ENCODE measurements around the gene KPNA6. TPM values are rescaled to one million over a fixed set of nuclear protein-coding genes. Genes with fewer than 3 reads are reported as not detected.
A peak's percentile ranks its signal among the peaks of the same experiment; 100 is the strongest.

KPNA6 gene
- polyA plus RNA-seq, 1 donor from 2014 or later: 17.3 TPM

DNA sequence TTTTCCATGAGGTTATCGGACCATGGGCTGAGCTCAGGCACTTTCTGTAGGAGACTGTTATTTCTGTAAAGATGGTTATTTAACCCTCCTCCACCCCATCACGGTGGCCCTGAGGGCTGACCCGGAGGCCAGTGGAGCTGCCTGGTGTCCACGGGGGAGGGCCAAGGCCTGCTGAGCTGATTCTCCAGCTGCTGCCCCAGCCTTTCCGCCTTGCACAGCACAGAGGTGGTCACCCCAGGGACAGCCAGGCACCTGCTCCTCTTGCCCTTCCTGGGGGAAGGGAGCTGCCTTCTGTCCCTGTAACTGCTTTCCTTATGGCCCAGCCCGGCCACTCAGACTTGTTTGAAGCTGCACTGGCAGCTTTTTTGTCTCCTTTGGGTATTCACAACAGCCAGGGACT lies 90.0 kb downstream of the KPNA6 start:
- no peak for TF ChIP-seq EZH2 (IDR thresholded peaks at IDR 0.05; ENCODE audit: borderline replicate concordance, insufficient read depth, low read length, poor library complexity, severe bottlenecking)
- TF ChIP-seq, protein P1, sequence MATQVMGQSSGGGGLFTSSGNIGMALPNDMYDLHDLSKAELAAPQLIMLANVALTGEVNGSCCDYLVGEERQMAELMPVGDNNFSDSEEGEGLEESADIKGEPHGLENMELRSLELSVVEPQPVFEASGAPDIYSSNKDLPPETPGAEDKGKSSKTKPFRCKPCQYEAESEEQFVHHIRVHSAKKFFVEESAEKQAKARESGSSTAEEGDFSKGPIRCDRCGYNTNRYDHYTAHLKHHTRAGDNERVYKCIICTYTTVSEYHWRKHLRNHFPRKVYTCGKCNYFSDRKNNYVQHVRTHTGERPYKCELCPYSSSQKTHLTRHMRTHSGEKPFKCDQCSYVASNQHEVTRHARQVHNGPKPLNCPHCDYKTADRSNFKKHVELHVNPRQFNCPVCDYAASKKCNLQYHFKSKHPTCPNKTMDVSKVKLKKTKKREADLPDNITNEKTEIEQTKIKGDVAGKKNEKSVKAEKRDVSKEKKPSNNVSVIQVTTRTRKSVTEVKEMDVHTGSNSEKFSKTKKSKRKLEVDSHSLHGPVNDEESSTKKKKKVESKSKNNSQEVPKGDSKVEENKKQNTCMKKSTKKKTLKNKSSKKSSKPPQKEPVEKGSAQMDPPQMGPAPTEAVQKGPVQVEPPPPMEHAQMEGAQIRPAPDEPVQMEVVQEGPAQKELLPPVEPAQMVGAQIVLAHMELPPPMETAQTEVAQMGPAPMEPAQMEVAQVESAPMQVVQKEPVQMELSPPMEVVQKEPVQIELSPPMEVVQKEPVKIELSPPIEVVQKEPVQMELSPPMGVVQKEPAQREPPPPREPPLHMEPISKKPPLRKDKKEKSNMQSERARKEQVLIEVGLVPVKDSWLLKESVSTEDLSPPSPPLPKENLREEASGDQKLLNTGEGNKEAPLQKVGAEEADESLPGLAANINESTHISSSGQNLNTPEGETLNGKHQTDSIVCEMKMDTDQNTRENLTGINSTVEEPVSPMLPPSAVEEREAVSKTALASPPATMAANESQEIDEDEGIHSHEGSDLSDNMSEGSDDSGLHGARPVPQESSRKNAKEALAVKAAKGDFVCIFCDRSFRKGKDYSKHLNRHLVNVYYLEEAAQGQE (IDR thresholded peaks at IDR 0.05; ENCODE audit: borderline replicate concordance): no peak
- TF ChIP-seq EP300 (conservative IDR thresholded peaks at IDR 0.05; ENCODE audit: poor library complexity, severe bottlenecking): no peak
- no peak for TF ChIP-seq POLR2AphosphoS5 (IDR thresholded peaks at IDR 0.05)
- no peak for TF ChIP-seq TAF1 (IDR thresholded peaks at IDR 0.05; ENCODE audit: low read depth)
- no peak for TF ChIP-seq RAD21 (conservative IDR thresholded peaks at IDR 0.05)
- TF ChIP-seq SMC3 (conservative IDR thresholded peaks at IDR 0.05; ENCODE audit: poor library complexity): no peak
- no peak for TF ChIP-seq MXI1 (conservative IDR thresholded peaks at IDR 0.05; ENCODE audit: poor library complexity, severe bottlenecking)
- TF ChIP-seq, protein P2, sequence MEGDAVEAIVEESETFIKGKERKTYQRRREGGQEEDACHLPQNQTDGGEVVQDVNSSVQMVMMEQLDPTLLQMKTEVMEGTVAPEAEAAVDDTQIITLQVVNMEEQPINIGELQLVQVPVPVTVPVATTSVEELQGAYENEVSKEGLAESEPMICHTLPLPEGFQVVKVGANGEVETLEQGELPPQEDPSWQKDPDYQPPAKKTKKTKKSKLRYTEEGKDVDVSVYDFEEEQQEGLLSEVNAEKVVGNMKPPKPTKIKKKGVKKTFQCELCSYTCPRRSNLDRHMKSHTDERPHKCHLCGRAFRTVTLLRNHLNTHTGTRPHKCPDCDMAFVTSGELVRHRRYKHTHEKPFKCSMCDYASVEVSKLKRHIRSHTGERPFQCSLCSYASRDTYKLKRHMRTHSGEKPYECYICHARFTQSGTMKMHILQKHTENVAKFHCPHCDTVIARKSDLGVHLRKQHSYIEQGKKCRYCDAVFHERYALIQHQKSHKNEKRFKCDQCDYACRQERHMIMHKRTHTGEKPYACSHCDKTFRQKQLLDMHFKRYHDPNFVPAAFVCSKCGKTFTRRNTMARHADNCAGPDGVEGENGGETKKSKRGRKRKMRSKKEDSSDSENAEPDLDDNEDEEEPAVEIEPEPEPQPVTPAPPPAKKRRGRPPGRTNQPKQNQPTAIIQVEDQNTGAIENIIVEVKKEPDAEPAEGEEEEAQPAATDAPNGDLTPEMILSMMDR (IDR thresholded peaks at IDR 0.05; ENCODE audit: poor library complexity, severe bottlenecking): no peak
- no peak overlapping the region for H3K9ac ChIP-seq (ENCODE audit: low read length)
- H4K20me1 ChIP-seq (ENCODE audit: insufficient read depth): no peaks in the 10 kb centered on the region
- peaks cover 5% of the 10 kb centered on the region for H3K36me3 ChIP-seq (ENCODE audit: insufficient read depth, low read length)
- no peaks in the 10 kb centered on the region for H3K79me2 ChIP-seq (replicated peaks; ENCODE audit: insufficient read depth, low read length)
- H3K9me2 ChIP-seq (ENCODE audit: insufficient read depth, low read length): no peaks in the 10 kb centered on the region
- no peaks in the 10 kb centered on the region for H3F3A ChIP-seq (ENCODE audit: insufficient read depth, low read length, poor library complexity, severe bottlenecking)
- H3K4me3 ChIP-seq (ENCODE audit: low read length): no peak overlapping the region
- H3K9me3 ChIP-seq (ENCODE audit: low read length): no peaks in the 10 kb centered on the region
- no peak overlapping the region for H3K27ac ChIP-seq (ENCODE audit: low read length)
- no peak overlapping the region for H2AFZ ChIP-seq (ENCODE audit: low read depth, low read length)
- no peak overlapping the region for H3K4me2 ChIP-seq (ENCODE audit: low read length)
- H3K27me3 ChIP-seq (ENCODE audit: insufficient read depth, low read depth, low read length): no peaks in the 10 kb centered on the region

DNA sequence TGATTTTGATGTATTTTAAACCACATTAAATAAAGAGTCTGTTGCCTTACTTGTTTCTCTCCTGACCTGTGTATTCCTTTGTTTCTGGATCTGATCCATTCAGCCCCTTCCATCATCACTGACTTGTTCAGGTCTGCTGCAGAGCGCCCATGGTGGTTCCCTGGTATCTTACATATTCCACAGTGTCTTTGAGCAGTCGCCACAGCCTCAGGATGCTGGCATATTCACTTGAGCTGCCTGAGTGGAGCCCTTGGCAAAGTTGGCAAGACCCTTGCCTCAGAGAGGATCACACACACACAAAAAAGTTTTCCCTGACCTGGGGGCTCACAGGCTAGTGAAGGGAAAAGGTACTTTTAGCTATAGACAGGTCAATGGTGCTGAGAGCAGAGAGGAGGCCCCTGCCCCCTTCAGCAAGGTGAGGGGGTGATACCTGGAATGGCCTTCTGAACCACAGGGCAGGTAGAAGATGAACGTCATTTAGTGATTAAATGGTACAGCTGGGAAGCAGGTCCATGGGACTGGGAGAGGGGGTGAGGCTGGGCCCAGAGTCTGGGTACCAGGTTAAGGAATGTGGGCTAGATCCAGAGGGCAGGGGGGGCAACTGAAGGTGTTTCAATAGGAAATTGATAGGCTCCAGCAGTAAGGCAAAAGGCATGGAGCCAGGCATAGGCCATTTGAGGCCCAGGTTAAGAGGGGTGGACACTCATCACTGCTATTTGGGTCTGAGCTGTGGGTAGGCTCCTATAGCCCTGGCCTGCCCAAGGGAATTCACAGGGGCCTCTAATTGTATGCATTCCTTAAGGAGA lies 90.6 kb downstream of the KPNA6 start:
- TF ChIP-seq POLR2AphosphoS5 (IDR thresholded peaks at IDR 0.05) (no peak), MXI1 (conservative IDR thresholded peaks at IDR 0.05; ENCODE audit: poor library complexity, severe bottlenecking) (no peak), TAF1 (IDR thresholded peaks at IDR 0.05; ENCODE audit: low read depth) (no peak), EP300 (conservative IDR thresholded peaks at IDR 0.05; ENCODE audit: poor library complexity, severe bottlenecking) (no peak), SMC3 (conservative IDR thresholded peaks at IDR 0.05; ENCODE audit: poor library complexity) (no peak), EZH2 (IDR thresholded peaks at IDR 0.05; ENCODE audit: borderline replicate concordance, insufficient read depth, low read length, poor library complexity, severe bottlenecking) (no peak), RAD21 (conservative IDR thresholded peaks at IDR 0.05) (no peak)
- TF ChIP-seq, protein P1 (IDR thresholded peaks at IDR 0.05; ENCODE audit: borderline replicate concordance): no peak
- TF ChIP-seq, protein P2 (IDR thresholded peaks at IDR 0.05; ENCODE audit: poor library complexity, severe bottlenecking): no peak
- Histone ChIP-seq H3K4me3 (ENCODE audit: low read length) (peak overlapping the region; percentile 86), H3K4me2 (ENCODE audit: low read length) (peak overlapping the region; percentile 93), H3K27me3 (ENCODE audit: insufficient read depth, low read depth, low read length) (no peaks in the 10 kb centered on the region), H3K27ac (ENCODE audit: low read length) (peak overlapping the region; percentile 98), H4K20me1 (ENCODE audit: insufficient read depth) (no peaks in the 10 kb centered on the region), H3K9me3 (ENCODE audit: low read length) (no peaks in the 10 kb centered on the region), H3K36me3 (ENCODE audit: insufficient read depth, low read length) (no peaks in the 10 kb centered on the region), H3K79me2 (replicated peaks; ENCODE audit: insufficient read depth, low read length) (no peaks in the 10 kb centered on the region), H3K9me2 (ENCODE audit: insufficient read depth, low read length) (no peaks in the 10 kb centered on the region), H3F3A (ENCODE audit: insufficient read depth, low read length, poor library complexity, severe bottlenecking) (no peaks in the 10 kb centered on the region), H3K9ac (ENCODE audit: low read length) (peak overlapping the region; percentile 94), H2AFZ (ENCODE audit: low read depth, low read length) (no peak overlapping the region)

Measured in neural cell (in vitro differentiated cells).